SK-N-SH (cell line): ENCODE measurements around the gene KBTBD4. TPM values are rescaled to one million over a fixed set of nuclear protein-coding genes. Genes with fewer than 3 reads are reported as not detected.

Experiments used
- CTCF ChIA-PET: fragments of 300-600, 350-600 bp; formaldehyde crosslinking; extraction: SDS; loops from one replicate; lab custom pipeline; 2021; lab: Yijun Ruan, JAX
- POLR2A ChIA-PET: fragments of 350-600 bp; sonication (Branson Sonifier 250); formaldehyde crosslinking; extraction: SDS; loops from one replicate; lab custom pipeline; 2020; ENCODE audit warnings: antibody characterized with exemption, inconsistent platforms; lab: Yijun Ruan, JAX
- DNase-seq: peaks from one replicate; pipeline ENCODE4 v3.0.0; 2012
- H2AFZ ChIP-seq: fragments of 200-600 bp; sonication (generic); 2 replicates; pipeline ENCODE4 v1.8.1; 2016; ENCODE audit warnings: antibody characterized with exemption, mild to moderate bottlenecking, low read depth
- H3F3A ChIP-seq: fragments of 200-600 bp; sonication (generic); replicated peaks from 2 replicates; pipeline ENCODE3; 2016; ENCODE audit warnings: antibody characterized with exemption, mild to moderate bottlenecking; ENCODE audit not compliant: insufficient read depth
- H3K27ac ChIP-seq, 2 experiments: fragments of 200-500 bp in 1 of 2; fragments of 200-600 bp in 1 of 2; sonication (Bioruptor generic) in 1 of 2; sonication (generic), shearing (Covaris generic) in 1 of 2; 2 replicates each; pipeline versions ENCODE4 v1.5.1 to v1.6.1; 2014 to 2016; ENCODE audit warnings: low read depth in 2 of 2, inconsistent platforms in 1 of 2, low read length in 1 of 2, mild to moderate bottlenecking in 1 of 2, mixed read lengths in 1 of 2
- H3K27me3 ChIP-seq: fragments of 200-600 bp; sonication (generic), shearing (Covaris generic); 2 replicates; pipeline ENCODE4 v1.6.1; 2016; ENCODE audit warnings: mixed run types; ENCODE audit not compliant: insufficient read depth
- H3K36me3 ChIP-seq, 2 experiments: fragments of 200-500 bp in 1 of 2; fragments of 200-600 bp in 1 of 2; sonication (Bioruptor generic) in 1 of 2; sonication (generic) in 1 of 2; replicated peaks in 1 of 2; 2 replicates each; pipeline versions ENCODE3 to v1.5.1; 2014 to 2016; ENCODE audit warnings: low read length in 1 of 2, mild to moderate bottlenecking in 1 of 2; ENCODE audit not compliant: insufficient read depth in 2 of 2, control insufficient read depth in 1 of 2
- H3K4me1 ChIP-seq, 2 experiments: fragments of 200-500 bp in 1 of 2; fragments of 200-600 bp in 1 of 2; sonication (Bioruptor generic) in 1 of 2; sonication (generic), shearing (Covaris generic) in 1 of 2; 2 replicates each; pipeline versions ENCODE4 v1.5.1 to v1.6.1; 2014 to 2016; ENCODE audit warnings: low read depth in 1 of 2, low read length in 1 of 2, mixed run types in 1 of 2; ENCODE audit not compliant: insufficient read depth in 2 of 2, control insufficient read depth in 1 of 2
- H3K4me2 ChIP-seq: fragments of 200-600 bp; sonication (generic), shearing (Covaris generic); 2 replicates; pipeline ENCODE4 v1.6.1; 2017; ENCODE audit warnings: mixed run types
- H3K4me3 ChIP-seq, 2 experiments: fragments of 200-500 bp in 1 of 2; fragments of 200-600 bp in 1 of 2; sonication (Bioruptor generic) in 1 of 2; sonication (generic), shearing (Covaris generic) in 1 of 2; 2 replicates each; pipeline versions ENCODE4 v1.5.1 to v1.8.1; 2014 to 2016; ENCODE audit warnings: low read depth in 2 of 2, inconsistent platforms in 1 of 2, low read length in 1 of 2, mild to moderate bottlenecking in 1 of 2, mixed read lengths in 1 of 2, moderate library complexity in 1 of 2
- H3K79me2 ChIP-seq: fragments of 200-600 bp; sonication (generic); 2 replicates; pipeline ENCODE4 v1.8.1; 2017; ENCODE audit warnings: mild to moderate bottlenecking; ENCODE audit not compliant: insufficient read depth
- H3K9ac ChIP-seq: fragments of 200-600 bp; sonication (generic); 2 replicates; pipeline ENCODE4 v1.6.1; 2017; ENCODE audit warnings: mixed run types
- H3K9me2 ChIP-seq: fragments of 200-600 bp; sonication (generic); 2 replicates; pipeline ENCODE4 v1.6.1; 2017; ENCODE audit warnings: mixed run types
- H3K9me3 ChIP-seq: fragments of 200-600 bp; sonication (generic); 2 replicates; pipeline ENCODE4 v1.6.1; 2017; ENCODE audit warnings: mixed run types, mild to moderate bottlenecking, moderate library complexity
- H4K20me1 ChIP-seq: fragments of 200-600 bp; sonication (generic); 2 replicates; pipeline ENCODE4 v1.6.1; 2017; ENCODE audit warnings: mild to moderate bottlenecking, mixed run types; ENCODE audit not compliant: insufficient read depth
- CHD2 ChIP-seq: fragments of 150-350 bp; IDR thresholded peaks from 2 replicates; pipeline ENCODE4 v1.6.1; 2018; ENCODE audit warnings: low read length; ENCODE audit not compliant: partially characterized antibody
- EP300 ChIP-seq, 2 experiments: IDR thresholded peaks; 2 replicates each; pipeline versions ENCODE4 v1.4.0 to v1.6.1; 2012; ENCODE audit warnings: borderline replicate concordance in 1 of 2, low read depth in 1 of 2, low read length in 1 of 2
- EZH2phosphoT487 ChIP-seq: fragments of 200-600 bp; sonication (generic); IDR thresholded peaks from 2 replicates; pipeline ENCODE4 v1.6.1; 2017; ENCODE audit warnings: low read depth, mixed run types, mild to moderate bottlenecking, antibody characterized with exemption, moderate library complexity, borderline replicate concordance
- FOSL2 ChIP-seq: IDR thresholded peaks from 2 replicates; pipeline ENCODE4 v1.4.0; 2012; ENCODE audit warnings: low read depth, mild to moderate bottlenecking, moderate library complexity, borderline replicate concordance
- FOXM1 ChIP-seq: IDR thresholded peaks from 2 replicates; pipeline ENCODE4 v1.4.0; 2012; ENCODE audit warnings: low read depth, mild to moderate bottlenecking
- GABPA ChIP-seq: IDR thresholded peaks from 2 replicates; pipeline ENCODE4 v1.4.0; 2012; ENCODE audit warnings: low read depth, mild to moderate bottlenecking
- GATA2 ChIP-seq: sonication (generic); formaldehyde crosslinking; IDR thresholded peaks from 2 replicates; pipeline ENCODE4 v1.5.0; 2020; ENCODE audit warnings: mild to moderate bottlenecking, missing genetic modification reagents
- IRF3 ChIP-seq: fragments of 150-350 bp; IDR thresholded peaks from 2 replicates; pipeline ENCODE4 v1.6.1; 2016; ENCODE audit warnings: mild to moderate bottlenecking, low read depth, low read length
- MEF2A ChIP-seq: IDR thresholded peaks from 2 replicates; pipeline ENCODE4 v1.4.0; 2012; ENCODE audit warnings: low read depth, borderline replicate concordance
- NFIC ChIP-seq: IDR thresholded peaks from 2 replicates; pipeline ENCODE4 v1.4.0; 2012; ENCODE audit warnings: borderline replicate concordance
- PBX3 ChIP-seq: IDR thresholded peaks from 2 replicates; pipeline ENCODE4; 2012
- RAD21 ChIP-seq: IDR thresholded peaks from 2 replicates; pipeline ENCODE4 v1.6.1; 2012; ENCODE audit warnings: mild to moderate bottlenecking, low read length
- RCOR1 ChIP-seq: fragments of 150-350 bp; IDR thresholded peaks from 2 replicates; pipeline ENCODE4 v1.6.1; 2017; ENCODE audit warnings: antibody characterized with exemption, low read length
- TEAD4 ChIP-seq: IDR thresholded peaks from 2 replicates; pipeline ENCODE4 v1.4.0; 2012; ENCODE audit warnings: mild to moderate bottlenecking, borderline replicate concordance; ENCODE audit not compliant: insufficient read depth
- WGBS: methylation state at CpG from one replicate; pipeline ENCODE4 v1.1.6; 2017; ENCODE audit warnings: low lambda C conversion rate; 5-methylcytosine and 5-hydroxymethylcytosine counted together
- polyA plus RNA-seq, 3 experiments: library from polyadenylated mRNA; depleted of rRNA; stranded (reverse); fragments of >200 nt; gene quantifications; 2 replicates each; pipeline ENCODE4 v1.2.3, GENCODE V29; 2012

Gene KBTBD4
- polyA plus RNA-seq, 1 of the 3 experiments (the other 2 are of a cell fraction): 16.8 TPM

GRCh38 chr11:47533690-47534151 lies 45.0 kb downstream of the KBTBD4 start:
- CTCF ChIA-PET: interaction anchor here (0.7 to 1.5 kb wide), 3 partner anchors 10 to 12 kb away, joined by 3 to 5 read pairs (median 3); no protein-coding TSS in a partner anchor
- Histone ChIP-seq H3K27me3 (no peaks in the 10 kb centered on the region), H2AFZ (no peak overlapping the region), H3K4me2 (peak overlapping the region; percentile 56; the same call in 1 of the 2 replicates), H3K4me1 (peaks cover 2 to 50% of the 10 kb centered on the region in 2 experiments; a peak in 3 of 4 replicates), H3K9ac (no peak overlapping the region), H3K9me3 (no peaks in the 10 kb centered on the region), H3F3A (peaks cover 27% of the 10 kb centered on the region), H3K9me2 (no peaks in the 10 kb centered on the region), H3K79me2 (peaks cover 100% of the 10 kb centered on the region), H3K27ac (peak overlapping the region in 1 of 2 experiments; percentile 78; a peak in 2 of 4 replicates), H3K36me3 (peaks cover 0 to 40% of the 10 kb centered on the region in 2 experiments), H3K4me3 (no peak overlapping the region), H4K20me1 (peaks cover 100% of the 10 kb centered on the region)
- POLR2A ChIA-PET: interaction anchor here (0.7 to 1.2 kb wide), 3 partner anchors 18 to 362 kb away, joined by 3 to 5 read pairs (median 3); partner anchors contain the start of gene CELF1
- peak; percentile 50 for TF ChIP-seq MEF2A
- TF ChIP-seq RAD21: no peak
- no peak for DNase-seq
- WGBS: 82% methylated on average over 2 of the region's 2 CpGs

- Histone ChIP-seq H3K4me2 (peak overlapping the region; percentile 56; the same call in 1 of the 2 replicates), H4K20me1 (peaks cover 100% of the 10 kb centered on the region)
These were observed 46.1 kb downstream of the KBTBD4 start for GRCh38 chr11:47532597-47533213.

GRCh38 chr11:47531666-47532065 lies 47.1 kb downstream of the KBTBD4 start:
- no peak for DNase-seq
- H4K20me1 ChIP-seq: peaks cover 100% of the 10 kb centered on the region
- 93% methylated on average over 3 of the region's 3 CpGs for WGBS
- no peak overlapping the region for H3K4me3 ChIP-seq
- CTCF ChIA-PET: interaction anchor here (1.0 to 1.6 kb wide), 3 partner anchors 16 to 78 kb away, joined by 3 to 5 read pairs (median 3); no protein-coding TSS in a partner anchor
- peaks cover 2 to 36% of the 10 kb centered on the region in 2 experiments; a peak in 3 of 4 replicates for H3K4me1 ChIP-seq
- no peak overlapping the region for H3K9ac ChIP-seq
- H2AFZ ChIP-seq: no peak overlapping the region
- H3K79me2 ChIP-seq: peaks cover 100% of the 10 kb centered on the region
- peaks cover 0 to 39% of the 10 kb centered on the region in 2 experiments for H3K36me3 ChIP-seq
- no peaks in the 10 kb centered on the region for H3K27me3 ChIP-seq
- H3K9me3 ChIP-seq: no peaks in the 10 kb centered on the region
- H3F3A ChIP-seq: peaks cover 13% of the 10 kb centered on the region
- no peak overlapping the region for H3K4me2 ChIP-seq
- POLR2A ChIA-PET: no interaction called here
- no peaks in the 10 kb centered on the region for H3K9me2 ChIP-seq
- peak overlapping the region in 1 of 2 experiments; percentile 78; a peak in 1 of 4 replicates for H3K27ac ChIP-seq
- TF ChIP-seq GATA2 (CRISPR knock-in tag): no peak
- no peak for TF ChIP-seq EZH2phosphoT487
- no peak for TF ChIP-seq GABPA
- TF ChIP-seq TEAD4: no peak
- TF ChIP-seq PBX3: no peak
- TF ChIP-seq MEF2A: no peak
- TF ChIP-seq NFIC: no peak
- TF ChIP-seq RCOR1: no peak
- no peak for TF ChIP-seq IRF3
- no peak for TF ChIP-seq FOXM1
- no peak for TF ChIP-seq FOSL2

More at GRCh38 chr11:47532597-47533213, 46.1 kb downstream of the KBTBD4 start:
- CTCF ChIA-PET: interaction anchor here (0.6 to 1.6 kb wide), 3 partner anchors 17 to 35 kb away, joined by 3 to 5 read pairs (median 3); no protein-coding TSS in a partner anchor
- Histone ChIP-seq H3K9me3 (no peaks in the 10 kb centered on the region), H3K4me3 (no peak overlapping the region), H2AFZ (no peak overlapping the region), H3K9me2 (no peaks in the 10 kb centered on the region), H3K9ac (peak overlapping the region; percentile 2; the same call in 1 of the 2 replicates), H3K27me3 (no peaks in the 10 kb centered on the region), H3K4me1 (peaks cover 2 to 45% of the 10 kb centered on the region in 2 experiments; a peak in 3 of 4 replicates), H3K36me3 (peaks cover 0 to 38% of the 10 kb centered on the region in 2 experiments), H3K27ac (peak overlapping the region in 1 of 2 experiments; percentile 78; a peak in 1 of 4 replicates), H3F3A (peaks cover 22% of the 10 kb centered on the region), H3K79me2 (peaks cover 100% of the 10 kb centered on the region)
- POLR2A ChIA-PET: interaction anchor here (1.2 kb wide), 1 partner anchor 19 kb away, joined by 3 read pairs; no protein-coding TSS in a partner anchor
- DNase-seq: peak; percentile 31
- TF ChIP-seq EP300 (IDR thresholded peaks at IDR 0.05; ENCODE audit: borderline replicate concordance in 1 of 2, low read depth in 1 of 2, low read length in 1 of 2) (no peak), CHD2 (no peak), IRF3 (no peak)
- 93% methylated on average over 2 of the region's 2 CpGs for WGBS
